Activated CD8-positive, alpha-beta memory T cell treated with anti-CD3 and anti-CD28 coated beads, Interleukin-2, amount 50 U/mL, for 48 hours (primary cell): ENCODE results near the gene ATG16L2.
"Not testable (repeated sequence)": the region's sequence is repeated elsewhere in the genome, so short reads cannot be mapped to it uniquely, and the experiment has no call there.

Source experiments
- DNase-seq: peaks from one replicate; pipeline ENCODE4 v3.0.0-alpha.2; 2020

The ATG16L2 gene

DNA sequence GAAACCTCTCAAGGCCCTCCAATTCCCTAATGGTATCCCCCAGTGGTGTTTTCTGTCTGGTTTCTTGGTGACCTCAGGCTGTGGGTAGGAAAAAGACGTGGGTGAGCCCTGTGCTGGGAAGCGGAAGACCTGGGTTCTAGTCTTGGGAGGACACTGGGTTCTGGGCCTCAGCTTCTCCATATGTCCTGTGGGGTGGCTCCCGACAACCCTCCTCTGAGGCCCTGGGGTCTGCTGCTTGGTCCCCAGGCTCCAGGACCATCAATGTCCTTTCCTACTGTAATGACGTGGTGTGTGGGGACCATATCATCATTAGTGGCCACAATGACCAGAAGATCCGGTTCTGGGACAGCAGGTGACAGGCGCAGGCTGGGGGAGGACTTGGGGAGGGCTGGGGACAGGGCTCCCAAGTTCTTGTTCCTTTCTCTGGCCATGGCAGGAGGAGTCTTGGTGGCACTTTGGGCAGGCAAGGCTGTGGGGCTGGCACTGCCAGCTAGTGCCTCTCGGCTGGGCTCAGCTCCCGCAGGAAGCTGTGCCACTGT is 12.8 kb downstream of the ATG16L2 start:
- DNase-seq: no peak

DNA sequence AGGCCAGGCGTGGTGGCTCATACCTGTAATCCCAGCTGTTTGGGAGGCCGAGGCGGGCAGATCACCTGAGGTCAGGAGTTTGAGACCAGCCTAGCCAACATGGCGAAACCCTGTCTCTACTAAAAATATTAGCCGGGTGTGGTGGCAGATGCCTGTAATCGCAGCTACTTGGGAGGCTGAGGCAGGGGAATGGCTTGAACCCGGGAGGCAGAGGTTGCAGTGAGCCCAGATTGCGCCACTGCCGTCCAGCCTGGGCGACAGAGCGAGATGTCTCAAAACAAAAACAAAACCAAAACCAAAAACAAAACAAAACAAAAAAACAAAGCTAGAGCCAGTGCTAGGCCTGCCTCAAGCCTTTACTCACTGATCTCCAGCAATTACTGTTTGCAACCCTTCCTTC is 13.4 kb downstream of the ATG16L2 start:
- not testable (repeated sequence) for DNase-seq

DNA sequence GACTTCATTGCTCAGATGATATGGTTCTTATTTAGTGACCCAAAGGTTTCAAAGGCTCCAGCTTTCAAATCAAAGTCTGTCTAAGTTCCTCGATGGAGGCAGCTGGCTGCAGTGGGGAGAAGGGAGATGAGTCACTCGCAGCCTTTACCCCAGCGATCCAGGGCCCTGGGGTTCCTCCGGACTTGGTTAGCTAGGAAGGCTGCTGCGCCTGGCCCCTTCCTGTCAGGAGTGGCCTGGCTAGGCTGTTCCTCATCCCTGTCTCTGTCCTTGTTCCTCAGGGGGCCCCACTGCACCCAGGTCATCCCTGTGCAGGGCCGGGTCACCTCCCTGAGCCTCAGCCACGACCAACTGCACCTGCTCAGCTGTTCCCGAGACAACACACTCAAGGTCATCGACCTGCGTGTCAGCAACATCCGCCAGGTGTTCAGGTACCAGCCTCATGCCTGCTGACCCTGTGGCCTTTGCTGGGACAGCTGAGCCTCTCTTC is 13.9 kb downstream of the ATG16L2 start:
- DNase-seq: no peak

DNA sequence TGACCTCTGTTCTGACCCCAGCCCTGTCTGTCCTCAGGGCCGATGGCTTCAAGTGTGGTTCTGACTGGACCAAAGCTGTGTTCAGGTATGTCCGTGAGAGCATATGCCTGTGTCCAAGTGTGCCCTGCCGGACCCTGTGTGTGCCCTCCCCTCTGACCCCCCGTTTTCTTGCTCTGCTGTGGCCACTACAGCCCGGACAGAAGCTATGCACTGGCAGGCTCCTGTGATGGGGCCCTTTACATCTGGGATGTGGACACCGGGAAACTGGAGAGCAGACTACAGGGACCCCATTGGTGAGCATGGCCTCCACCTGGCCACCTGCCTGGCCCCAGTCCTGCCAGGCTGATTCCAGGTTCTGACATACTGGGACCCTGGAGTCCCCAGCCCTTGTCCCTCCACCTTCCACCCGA is 14.5 kb downstream of the ATG16L2 start:
- no peak for DNase-seq

DNA sequence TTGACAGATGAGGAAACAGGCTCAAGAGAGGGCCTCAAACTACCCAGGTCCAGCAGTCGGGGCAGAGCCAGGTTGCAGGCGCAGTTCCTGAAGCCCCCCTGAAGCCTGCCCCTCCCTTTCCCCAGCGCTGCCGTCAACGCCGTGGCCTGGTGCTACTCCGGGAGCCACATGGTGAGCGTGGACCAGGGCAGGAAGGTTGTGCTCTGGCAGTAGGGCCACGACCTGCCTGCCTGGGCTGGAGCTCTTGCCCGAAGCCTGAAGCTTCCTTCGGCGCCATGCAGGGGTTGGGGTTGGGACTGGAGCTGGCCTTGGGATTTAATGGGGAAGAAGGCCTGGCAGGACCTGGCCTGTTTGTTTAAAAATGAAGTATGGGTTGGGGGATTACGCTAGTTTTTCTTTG is 15.0 kb downstream of the ATG16L2 start:
- no peak for DNase-seq

DNA sequence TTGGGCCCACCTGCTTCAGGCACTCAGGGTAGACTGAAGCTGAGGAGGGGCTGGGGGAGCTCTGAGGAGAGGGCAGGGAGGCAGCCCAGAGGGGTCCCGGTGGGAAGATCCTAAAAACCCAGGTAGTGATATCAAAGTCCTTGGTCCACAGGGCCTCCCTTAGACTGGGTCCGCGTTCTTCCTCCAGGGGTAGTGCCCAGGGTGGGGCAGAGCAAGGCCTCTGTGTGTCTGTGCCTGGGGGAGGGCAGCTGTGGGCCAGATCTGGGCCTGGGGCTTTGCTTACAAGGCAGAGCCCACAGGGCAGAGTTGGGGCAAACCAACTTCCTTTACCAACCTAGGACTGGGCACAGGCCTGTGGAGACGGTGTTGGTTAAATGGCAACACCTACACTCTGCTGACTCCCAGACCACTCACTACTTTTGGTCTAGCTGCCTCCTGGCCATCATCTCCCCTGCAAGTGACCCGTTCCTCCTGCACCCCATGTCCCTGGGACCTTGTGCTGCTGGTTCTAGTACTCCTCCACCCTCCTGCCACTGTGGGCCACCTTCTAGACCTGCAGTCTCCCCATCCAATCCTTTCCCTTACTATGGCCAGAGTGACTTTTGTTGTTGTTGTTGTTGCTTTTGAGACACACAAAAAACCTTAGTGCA is 15.8 kb downstream of the ATG16L2 start:
- DNase-seq: no peak

DNA sequence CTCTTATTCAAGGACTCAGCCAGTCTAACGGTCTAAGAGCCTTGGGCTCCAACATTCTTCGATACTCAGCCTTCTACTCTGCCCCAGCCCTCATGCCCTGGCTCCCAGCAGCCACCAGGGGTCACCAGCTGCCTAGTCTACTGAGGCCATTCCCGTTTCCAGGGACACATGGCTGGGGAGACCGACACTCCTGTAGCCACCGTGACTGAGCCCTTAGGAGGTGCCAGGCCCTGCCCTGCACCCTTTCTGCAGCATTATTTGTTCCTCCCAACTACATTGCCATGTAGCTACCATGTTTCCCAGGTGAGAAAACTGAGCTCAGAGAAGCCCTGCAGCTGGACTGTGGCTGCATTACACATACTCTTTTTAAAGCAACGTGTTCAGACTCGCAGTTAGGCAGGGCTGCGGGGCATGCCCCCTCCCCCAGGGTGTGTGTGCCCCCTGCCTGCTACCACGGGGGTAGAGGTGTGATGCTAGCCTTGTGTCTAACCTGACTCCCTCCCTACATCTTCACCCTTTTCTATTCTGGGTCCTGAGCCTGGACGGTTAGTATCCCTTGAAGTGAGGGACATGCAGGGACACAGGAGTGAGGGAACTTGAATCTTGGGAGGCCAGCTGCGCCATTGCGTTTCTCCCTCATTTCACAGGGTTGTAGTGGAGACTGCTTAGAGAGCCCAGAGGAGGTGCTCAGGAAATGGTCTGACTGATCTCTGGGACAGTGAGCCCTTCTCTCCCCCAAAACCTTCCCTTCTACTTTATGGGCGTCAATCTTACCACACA is 17.5 kb downstream of the ATG16L2 start:
- peak; percentile 74 for DNase-seq

DNA sequence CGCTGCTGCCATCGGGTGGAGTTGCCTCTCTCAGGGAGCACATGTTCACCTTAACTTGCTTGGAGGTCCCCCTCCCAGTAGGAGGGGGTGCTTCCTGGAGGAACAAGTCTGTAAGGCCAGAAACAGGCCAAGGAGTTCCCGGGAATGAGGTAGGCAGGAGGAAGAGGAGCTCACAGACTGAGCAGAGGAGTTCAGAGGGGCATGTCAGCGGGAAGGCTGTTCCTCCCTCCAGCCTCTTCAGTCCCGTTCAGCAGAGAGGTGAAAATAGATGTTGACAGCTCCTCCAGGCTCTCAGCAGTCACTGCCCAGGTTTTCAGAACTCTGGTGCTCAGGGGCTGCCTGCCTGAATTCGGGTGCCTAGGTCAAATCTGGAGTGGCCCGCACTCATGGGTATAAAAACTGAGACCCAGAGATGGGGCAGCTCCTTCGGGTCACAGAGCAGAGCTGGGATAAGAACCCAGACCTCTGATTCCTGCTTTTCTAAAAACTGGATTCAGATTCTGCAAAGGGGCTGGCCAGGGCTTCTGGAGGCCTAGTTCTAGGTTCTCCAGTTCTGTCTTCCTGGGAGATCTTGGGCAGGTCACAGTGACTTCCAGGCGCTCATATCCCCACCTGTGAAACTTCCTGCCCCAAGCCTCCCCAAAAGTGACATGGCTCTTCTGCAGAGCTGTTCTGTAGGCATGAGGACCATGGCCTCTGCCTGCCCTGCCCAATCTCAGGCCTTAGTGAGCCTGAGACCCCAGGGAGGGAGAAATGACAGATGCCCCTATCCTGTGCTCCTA is 18.3 kb downstream of the ATG16L2 start:
- DNase-seq: no peak

DNA sequence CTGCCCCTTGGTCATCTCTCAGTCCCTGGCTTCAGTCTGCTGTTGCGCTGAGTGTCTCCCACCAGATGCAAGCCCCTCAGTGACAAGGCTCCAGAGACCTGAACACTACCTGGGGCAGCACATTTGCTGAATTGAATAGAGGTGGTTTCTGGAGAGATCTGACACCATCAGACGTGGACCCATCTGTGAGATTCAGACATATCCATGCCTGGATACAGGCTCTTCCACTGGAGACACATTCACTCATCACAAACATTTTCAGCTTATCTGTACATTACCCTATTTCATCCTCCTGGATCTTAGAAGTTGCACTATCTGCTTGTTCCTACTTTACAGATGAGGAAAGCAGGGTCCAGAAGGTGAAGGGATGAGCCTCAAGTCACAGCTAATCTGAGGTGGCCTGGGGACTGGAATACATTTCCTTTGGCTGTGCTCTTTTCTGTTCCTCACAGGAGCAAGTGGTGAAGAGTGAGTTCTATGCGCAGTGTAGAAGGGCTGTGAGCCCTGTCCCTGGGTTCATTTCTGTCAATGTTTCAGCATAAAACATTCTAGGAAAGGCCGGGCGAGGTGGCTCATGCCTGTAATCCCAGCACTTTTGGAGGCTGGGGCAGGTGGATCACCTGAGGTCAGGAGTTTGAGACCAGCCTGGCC is 19.0 kb downstream of the ATG16L2 start:
- DNase-seq: no peak

DNA sequence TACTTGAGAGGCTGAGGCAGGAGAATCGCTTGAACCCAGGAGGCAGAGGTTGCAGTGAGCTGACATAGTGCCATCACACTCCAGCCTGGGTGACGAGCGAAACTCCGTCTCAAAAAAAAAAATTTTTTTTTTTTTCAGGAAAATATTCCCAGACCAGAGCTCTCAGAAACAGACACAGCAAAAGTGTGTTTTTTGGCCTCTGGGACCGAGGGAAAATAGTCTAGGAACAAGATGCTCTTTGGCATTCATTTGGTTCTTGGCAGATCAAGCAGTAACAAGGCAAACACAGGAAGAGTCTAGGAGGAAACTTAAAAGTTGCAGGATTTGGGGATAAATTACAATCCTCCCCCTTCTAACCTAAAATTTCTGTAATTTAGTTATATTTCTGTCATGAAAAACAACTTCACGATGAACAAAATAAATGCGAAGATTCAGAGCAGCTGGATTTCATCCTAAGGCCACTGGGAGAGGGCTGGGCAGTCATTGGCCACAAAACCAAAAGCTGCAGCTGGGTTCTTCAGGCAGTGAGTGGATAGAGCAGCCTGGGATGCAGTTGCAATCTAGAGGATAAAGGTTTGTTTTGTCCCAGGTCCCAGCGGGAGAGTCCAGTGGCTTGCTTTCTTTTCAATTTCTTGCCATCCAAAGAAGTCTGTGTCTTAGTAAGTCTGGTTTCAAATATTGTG is 19.7 kb downstream of the ATG16L2 start:
- DNase-seq: no peak

DNA sequence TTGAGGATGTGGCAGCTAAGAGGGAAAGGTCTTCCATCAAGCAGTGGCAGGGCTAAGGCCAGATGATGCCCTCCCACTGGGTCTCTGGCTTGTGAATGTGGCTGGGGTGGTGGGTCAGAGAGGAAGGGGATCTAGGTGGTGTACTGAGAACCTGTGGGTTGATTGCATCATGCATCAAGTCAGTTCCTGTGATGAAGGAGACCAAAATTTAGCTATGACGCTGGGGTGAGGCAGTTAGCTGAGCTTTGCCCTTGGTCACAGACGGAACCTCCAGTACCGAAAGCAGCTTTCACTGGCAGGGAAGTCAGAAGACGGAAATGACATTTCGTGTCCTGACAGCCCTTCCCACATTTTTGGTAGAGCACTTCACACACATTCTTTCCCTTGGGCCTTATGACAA is 20.7 kb downstream of the ATG16L2 start:
- no peak for DNase-seq

DNA sequence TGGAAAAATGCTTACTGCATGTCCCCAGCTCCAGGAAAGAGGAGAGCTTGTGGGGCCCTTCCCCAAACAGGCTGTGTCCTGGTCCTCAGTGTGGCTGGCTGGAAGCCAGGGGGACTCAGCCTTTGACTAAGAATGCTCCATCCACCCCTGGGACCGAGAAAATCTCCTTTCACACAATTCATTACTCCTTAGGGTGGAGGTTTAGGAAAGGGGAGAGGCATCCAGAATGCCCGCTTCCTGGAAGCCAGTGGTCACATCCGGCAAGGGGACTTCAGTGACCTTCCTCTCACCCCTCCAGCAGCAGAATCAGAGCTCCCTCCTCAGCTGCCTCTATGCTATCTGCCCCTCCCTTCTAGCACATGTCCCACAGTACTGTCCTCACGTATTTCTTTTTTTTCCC is 21.9 kb downstream of the ATG16L2 start:
- no peak for DNase-seq

DNA sequence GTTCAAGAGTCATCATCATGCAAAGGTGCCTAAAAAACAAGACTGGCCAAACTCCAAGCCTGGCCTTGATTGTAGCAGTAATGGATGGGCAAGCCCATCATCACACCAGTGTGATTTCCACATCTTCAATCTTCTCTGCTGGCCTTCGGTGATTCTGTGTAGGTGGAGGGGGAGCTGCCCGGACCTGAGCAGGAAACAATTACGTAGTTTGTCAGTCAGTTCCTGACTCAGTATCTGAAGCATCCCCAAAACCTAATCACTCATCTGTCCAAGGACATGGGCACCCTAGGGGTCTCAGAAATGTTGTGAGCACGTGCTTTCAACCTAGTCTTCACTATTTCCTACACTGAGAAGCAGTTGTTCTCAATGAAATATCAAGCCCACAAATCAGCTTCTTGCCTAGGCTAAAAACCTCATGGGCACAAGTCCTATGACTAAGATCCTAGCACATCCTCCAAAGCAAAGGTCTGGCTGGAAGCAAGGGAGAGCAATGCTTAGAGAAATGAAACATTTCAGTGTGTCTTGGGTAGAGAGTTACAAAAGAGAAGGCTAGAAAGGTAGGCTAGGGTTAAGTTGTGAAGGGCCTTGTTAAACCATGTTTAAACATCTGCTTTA is 24.6 kb downstream of the ATG16L2 start:
- DNase-seq: no peak

DNA sequence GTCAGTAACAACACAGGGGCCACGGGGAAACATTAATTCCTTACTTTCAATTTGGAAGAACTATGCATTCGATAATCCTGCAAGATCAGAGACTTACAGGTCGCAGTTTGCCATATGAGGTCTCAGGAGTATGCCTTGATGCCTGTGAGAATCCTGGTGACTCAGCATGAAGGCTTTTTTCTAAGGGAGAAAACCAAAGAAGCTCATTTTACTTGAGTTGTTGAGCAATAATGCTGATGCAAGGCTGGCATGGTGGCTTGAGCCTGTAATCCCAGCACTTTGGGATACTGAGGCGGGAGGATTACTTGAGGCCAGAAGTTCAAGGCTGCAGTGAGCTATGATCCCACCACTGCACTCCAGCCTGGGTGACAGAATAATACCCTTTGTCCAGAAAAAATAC is 26.6 kb downstream of the ATG16L2 start:
- DNase-seq: no peak

DNA sequence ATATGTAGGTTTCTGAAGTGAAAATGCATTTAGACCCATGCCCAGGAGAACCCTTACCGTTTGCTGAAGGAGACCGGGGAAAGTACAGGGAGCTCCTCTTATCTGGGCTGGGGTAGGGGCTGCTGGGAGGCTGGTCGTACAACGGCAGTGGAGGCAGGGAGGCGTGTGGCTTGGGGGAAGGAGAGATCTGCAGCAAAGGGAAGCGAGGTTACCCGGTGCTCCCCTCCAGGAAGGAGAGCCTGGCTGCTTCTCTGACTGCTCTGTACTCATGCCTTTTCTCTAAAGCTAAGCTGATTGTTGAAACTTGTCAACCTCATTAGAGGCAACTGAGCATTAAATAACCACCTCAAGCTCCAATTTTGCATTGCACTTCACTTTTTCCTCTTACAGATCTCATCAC is 27.2 kb downstream of the ATG16L2 start:
- DNase-seq: no peak

DNA sequence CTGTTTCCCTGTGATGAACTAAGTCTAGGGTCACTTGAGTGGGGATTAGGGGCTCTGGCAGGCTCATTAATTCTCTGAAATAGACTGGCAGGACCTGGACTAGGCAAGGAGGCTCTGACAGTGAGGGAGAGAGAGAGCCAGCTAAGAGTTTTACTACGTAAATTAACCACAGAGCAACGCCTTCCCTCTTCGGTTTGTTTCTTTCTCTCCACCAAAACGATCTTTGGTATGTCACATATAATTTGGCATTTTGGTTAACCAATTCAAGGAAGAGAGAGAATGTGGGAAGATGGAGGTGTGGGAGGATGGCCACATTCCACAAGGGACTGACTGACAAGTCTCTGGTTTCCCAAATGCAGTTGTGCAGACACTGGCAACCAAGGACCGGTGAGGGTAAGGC is 27.9 kb downstream of the ATG16L2 start:
- DNase-seq: no peak

DNA sequence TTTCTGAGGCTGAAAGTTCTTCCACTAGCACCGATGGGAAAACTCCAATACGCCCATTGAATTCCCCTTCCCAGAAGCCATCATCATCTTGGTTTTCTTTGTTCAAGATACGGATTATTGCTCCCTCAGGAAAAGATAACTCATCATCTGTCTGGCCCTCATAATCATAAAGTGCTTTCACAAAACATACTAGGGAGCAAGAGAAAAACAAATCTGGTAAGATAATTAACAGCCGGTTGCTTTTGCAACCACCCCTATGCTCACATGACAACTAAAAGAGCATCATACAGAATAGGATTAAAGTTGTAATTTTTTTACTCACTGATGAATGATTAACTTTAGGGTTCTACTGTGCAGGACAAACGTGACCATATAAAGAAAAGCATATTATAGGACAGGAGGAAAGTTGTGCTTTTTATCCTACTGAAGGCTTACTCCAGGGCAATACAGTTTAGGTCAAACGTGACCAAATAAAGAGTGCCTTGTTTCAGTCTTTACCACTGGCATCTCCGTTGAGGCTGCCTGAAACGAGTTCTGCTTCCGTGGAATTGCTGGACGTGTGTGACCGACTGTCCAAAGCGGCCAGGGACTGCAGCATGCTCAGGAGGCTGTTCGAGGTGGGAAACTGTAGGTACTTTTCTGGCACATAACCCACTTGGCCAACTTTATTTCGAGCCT is 28.6 kb downstream of the ATG16L2 start:
- no peak for DNase-seq

DNA sequence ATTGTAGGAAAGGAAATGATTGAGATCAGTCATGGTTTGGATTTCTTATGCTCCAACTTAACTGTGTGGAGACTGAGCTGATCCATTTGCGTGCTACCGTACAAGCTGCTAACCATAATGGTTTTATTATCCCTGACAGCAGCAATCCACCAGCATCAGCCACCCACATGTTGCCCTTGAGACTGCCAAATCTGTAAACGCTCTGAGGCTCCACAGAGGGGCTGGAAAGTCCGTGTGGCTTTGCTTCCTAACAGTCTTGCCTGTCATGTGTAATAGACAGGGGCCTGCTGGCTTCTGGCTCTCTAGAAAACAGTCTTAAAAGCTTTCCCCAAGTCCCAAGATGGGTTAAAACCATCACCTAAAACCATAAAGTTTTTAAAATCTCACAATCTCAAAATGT is 30.1 kb downstream of the ATG16L2 start:
- no peak for DNase-seq

DNA sequence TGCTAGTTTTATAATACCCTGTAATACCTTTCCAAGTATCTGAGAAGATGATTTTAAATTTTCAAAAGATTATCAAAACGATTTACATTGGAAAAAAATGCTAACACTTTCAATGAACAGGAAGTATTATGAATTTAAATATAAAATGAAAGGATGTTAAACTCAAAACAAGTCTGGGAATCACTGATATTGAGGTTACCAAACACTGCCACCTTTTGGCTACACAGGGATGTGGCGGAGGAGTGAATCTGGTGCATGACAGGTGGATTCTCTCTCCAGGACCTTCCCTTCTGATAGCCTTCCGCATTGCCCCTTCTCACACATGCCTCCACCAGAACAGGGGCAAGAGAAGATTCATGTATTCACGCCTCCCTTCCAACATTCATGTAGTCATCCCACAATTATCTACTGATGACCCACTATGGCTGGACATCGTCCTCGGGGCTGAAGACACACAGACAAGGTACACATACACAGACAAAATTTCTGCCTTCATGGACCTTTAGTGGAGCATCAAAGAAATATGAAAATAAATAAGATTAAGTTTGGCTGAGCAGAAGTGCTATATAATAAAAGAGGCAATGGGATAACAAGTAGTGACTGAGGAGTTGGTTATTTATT is 34.7 kb downstream of the ATG16L2 start:
- no peak for DNase-seq

DNA sequence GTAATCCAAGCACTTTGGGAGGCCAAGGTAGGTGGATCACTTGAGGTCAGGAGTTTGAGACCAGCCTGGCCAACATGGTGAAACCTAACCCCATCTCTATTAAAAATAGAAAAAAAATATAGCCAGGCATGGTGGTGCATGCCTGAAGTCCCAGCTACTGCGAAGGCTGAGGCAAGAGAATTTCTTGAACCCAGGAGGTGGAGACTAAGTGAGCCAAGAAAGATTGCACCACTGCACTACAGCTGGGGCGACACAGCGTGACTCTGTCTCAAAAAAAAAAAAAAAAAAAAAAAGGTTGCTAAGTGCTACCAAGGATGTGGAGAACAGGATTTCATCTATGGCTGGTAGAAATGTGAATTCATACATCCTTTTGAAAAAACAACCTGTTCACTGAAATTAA is 36.6 kb downstream of the ATG16L2 start:
- DNase-seq: no peak

DNA sequence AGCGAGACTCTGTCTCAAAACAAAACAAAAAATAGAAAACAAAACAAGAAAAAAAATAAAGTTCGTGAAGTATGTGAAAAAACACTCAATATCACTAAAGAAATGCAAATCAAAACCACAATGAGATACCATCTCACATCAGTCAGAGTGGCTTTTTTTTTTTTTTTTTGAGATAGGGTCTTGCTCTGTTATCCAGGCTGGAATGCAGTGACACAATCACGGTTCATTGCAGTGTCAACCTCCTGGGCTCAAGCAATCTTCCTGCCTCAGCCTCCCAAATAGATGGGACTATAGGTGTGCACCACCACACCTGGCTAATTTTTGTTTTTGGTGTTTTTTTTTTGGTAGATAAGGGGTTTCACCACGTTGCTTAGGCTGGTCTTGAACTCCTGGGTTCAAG is 37.5 kb downstream of the ATG16L2 start:
- no peak for DNase-seq
